ENCODE results near the gene RALGDS.

The RALGDS gene

DNA sequence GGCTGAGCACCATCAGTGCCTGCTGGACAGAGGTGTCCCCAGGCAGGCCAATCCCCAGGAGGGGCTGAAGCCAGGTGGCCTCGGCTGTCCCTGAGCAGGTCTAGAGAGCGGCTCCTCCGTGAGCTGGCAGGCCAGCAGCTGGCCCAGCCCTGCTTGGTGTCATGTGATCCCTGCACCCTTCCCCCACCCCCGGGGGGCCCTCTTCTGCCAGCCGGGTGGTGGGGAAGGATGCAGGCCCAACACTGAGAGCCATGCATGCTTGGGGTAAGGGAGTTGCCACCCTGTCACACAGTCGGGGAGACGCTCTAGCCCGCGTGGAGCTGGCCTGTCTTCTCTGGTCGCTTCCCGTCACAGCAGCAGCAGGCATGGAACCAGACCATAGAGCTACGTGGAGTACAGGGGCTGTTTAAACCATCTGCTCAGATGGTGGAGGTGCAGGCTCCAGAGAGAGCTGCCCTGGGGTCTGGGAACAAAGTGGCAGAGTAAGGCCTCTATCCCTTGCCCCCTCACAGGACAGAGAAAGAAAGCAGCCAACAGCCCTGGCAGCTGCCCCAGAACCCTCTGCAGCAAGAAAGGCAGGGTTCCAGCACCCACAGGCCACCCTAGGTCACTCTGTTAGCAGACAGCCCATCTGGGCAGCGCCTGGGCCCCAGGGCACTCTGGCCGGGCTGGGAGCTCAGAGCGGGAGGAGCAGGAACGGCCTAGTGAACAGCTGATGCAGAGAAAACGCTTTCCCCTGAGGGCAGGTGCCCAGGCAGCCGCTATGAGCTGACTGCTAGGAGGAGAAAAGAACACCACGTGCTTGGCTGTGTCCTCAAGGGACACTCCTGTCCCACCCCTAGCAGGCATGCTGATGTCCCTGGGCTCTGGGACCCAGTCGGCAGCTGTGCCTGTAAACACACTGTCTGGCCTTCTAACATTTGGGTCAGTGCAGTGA is 6.8 kb downstream of the RALGDS start:
- DNase-seq (ENCODE audit: extremely low read depth, low read depth), result no peak
- TF ChIP-seq, protein P1, sequence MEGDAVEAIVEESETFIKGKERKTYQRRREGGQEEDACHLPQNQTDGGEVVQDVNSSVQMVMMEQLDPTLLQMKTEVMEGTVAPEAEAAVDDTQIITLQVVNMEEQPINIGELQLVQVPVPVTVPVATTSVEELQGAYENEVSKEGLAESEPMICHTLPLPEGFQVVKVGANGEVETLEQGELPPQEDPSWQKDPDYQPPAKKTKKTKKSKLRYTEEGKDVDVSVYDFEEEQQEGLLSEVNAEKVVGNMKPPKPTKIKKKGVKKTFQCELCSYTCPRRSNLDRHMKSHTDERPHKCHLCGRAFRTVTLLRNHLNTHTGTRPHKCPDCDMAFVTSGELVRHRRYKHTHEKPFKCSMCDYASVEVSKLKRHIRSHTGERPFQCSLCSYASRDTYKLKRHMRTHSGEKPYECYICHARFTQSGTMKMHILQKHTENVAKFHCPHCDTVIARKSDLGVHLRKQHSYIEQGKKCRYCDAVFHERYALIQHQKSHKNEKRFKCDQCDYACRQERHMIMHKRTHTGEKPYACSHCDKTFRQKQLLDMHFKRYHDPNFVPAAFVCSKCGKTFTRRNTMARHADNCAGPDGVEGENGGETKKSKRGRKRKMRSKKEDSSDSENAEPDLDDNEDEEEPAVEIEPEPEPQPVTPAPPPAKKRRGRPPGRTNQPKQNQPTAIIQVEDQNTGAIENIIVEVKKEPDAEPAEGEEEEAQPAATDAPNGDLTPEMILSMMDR (IDR thresholded peaks at IDR 0.05; ENCODE audit: low read depth, low read length, missing control alignments), result no peak
- H3K4me3 ChIP-seq (replicated peaks; ENCODE audit: low read depth, low read length), result no peak overlapping the region

DNA sequence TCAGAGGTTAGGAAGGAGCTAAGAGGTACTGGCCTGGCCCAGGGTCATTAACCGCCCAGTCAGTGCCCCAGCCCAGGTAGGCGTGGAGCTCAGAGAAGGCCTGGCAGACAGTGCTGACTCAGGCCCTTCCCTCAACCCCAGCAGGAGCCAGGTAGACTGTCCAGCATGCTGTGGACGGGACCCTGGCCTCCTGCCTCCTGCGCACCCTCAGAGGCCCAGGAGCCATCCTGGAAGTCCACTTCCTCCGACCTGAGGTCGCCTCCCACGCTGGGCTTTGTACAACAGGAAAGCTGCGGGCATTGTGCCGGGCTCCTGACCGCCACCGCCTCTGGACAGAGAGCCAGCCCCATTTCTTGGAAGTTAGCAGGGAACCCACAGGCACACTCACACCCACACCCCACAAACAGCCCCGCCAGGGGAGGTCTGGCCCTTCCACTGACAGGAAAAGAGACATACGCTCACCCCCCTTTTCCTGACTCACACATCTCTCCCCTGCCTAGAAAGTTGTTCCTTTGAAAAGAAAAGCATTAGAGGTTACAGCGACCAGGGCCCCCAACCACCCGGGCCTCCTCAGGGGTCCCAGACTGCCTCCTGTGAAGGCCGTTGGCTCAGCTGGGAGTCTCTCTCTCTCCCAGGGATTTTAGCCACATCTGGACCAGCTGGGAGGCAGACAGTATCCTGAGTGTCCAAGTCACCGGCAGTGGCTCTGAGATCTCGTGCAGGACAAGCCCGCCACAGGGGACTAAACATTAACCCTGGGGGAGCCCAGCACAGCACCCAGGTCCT is 7.7 kb downstream of the RALGDS start:
- no peak for DNase-seq (ENCODE audit: extremely low read depth, low read depth)
- H3K4me3 ChIP-seq (replicated peaks; ENCODE audit: low read depth, low read length), result no peak overlapping the region
- TF ChIP-seq, protein P1 (IDR thresholded peaks at IDR 0.05; ENCODE audit: low read depth, low read length, missing control alignments), result no peak

DNA sequence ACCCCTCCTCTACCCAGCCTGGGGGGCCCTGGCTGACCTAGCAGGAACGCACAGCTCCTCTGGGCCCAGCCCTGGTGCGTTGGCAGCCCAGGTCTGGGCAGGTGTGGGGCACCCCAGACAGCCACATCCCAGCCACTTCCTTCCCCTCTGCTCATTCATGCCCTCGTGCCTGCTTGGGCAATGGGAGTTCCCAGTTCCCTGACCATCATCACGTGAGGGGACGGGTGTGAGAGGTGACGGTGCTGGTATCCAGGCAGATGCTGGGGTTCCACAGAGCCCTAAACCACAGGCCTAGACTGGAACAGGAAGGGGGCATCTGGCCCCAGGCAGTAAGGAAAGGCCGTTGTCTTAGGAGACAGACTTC is 8.4 kb downstream of the RALGDS start:
- TF ChIP-seq, protein P1 (IDR thresholded peaks at IDR 0.05; ENCODE audit: low read depth, low read length, missing control alignments), result no peak
- no peak for DNase-seq (ENCODE audit: extremely low read depth, low read depth)
- no peak overlapping the region for H3K4me3 ChIP-seq (replicated peaks; ENCODE audit: low read depth, low read length)

DNA sequence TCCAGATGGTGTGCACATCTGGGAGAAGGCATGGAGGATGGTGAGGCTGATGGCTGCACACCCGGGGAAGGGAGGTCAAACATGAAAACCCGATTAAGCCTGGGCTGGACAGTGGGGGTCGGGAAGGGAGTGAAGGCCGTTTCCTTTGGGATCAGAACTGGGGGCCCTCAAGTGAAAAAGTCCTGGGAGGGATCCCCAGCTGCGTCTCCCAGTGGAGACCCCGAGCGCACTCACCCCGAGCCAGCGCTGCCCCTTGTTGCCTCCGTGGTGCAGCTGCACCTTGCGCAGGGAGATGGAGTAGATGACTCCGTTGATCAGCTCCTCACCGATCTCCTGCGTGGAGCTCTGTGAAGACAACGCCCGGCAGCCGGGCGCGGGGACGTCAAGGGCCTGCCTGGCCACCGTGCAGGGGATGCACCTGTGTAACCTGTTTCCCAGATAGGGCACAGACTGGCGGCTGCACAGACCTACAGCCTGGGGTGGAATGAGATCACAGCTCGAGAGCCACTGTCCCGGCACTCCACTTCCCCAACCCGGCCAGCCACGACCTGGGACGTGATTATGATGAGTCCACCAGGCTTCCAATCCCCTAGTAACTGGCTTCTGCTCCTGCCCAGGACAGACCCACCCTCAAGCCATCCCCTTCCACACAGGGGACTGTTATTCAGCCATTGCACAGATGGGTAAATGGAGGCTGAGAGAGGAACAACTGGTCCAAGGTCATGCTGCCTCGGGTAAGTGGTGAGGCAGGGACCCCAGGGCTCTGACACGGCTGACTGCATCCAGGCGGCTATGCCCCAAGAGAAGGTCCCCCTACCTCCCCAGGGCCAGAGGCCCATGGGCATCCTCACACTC is 9.0 kb downstream of the RALGDS start:
- DNase-seq (ENCODE audit: extremely low read depth, low read depth), result no peak
- no peak overlapping the region for H3K4me3 ChIP-seq (replicated peaks; ENCODE audit: low read depth, low read length)
- TF ChIP-seq, protein P1 (IDR thresholded peaks at IDR 0.05; ENCODE audit: low read depth, low read length, missing control alignments), result no peak

DNA sequence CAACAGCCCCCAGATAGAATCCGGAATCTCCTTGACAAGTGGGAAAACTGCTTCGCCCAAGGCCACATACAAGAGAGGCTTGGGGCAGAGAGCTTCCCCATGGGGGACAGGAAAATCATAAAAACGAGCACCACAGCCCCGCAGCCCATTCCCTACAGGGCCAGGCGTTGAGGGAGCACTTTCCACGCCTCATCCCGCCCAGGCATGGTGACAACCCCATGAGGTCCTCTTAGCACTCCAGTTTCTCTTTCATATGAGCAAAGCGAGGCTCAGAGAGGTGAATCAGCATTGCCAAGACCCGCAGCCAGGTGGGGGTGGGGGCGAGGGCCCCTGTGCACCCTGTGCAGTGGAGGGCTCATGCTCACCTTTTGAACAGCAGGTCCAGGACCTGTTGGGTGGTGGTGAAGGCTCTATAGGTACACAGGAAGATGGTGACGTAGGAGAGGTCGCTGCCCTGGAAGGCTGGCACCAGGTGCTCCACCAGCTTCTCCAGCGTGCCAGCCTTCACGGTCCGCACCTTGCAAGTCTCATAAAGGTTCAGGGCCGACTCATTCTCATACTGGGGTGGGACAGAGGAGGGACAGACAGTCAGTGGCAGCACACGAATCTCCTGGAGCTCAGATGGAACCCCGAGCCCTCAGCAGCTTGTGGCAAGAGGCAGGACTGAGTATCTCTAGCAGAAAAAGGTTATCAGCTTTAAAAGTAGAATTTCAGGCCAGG is 10.9 kb downstream of the RALGDS start:
- TF ChIP-seq, protein P1 (IDR thresholded peaks at IDR 0.05; ENCODE audit: low read depth, low read length, missing control alignments), result no peak
- no peak overlapping the region for H3K4me3 ChIP-seq (replicated peaks; ENCODE audit: low read depth, low read length)
- no peak for DNase-seq (ENCODE audit: extremely low read depth, low read depth)
